ENCODE data around the gene TMC5.

TMC5 gene

DNA sequence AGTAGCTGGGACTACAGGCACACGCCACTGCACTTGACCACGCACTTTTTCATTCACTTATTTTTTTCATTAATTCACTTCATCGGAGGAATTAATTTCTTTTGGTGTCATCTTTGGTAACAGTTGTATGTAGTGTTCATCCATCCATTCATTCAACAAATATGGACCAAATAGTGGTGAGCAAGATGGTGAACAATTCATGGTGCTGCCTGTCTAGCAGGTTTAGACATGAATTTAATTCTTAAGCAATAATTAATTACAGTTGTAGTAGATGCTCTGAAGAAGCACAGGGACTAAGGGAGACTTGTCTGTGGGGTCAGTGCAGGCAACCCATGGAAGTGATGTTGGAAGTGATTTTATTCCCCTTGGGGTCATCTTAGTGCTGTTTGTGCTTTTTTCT, 81.8 kb downstream of the TMC5 start:
- ChIA-PET CTCF (no interaction called here), POLR2A (ENCODE audit: low non-redundant PET) (no interaction called here)
- DNase-seq (ENCODE audit: low spot score), result no peak
- no peak overlapping the region for H3K27ac ChIP-seq
- TF ChIP-seq, protein P1, sequence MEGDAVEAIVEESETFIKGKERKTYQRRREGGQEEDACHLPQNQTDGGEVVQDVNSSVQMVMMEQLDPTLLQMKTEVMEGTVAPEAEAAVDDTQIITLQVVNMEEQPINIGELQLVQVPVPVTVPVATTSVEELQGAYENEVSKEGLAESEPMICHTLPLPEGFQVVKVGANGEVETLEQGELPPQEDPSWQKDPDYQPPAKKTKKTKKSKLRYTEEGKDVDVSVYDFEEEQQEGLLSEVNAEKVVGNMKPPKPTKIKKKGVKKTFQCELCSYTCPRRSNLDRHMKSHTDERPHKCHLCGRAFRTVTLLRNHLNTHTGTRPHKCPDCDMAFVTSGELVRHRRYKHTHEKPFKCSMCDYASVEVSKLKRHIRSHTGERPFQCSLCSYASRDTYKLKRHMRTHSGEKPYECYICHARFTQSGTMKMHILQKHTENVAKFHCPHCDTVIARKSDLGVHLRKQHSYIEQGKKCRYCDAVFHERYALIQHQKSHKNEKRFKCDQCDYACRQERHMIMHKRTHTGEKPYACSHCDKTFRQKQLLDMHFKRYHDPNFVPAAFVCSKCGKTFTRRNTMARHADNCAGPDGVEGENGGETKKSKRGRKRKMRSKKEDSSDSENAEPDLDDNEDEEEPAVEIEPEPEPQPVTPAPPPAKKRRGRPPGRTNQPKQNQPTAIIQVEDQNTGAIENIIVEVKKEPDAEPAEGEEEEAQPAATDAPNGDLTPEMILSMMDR (conservative IDR thresholded peaks at IDR 0.05; ENCODE audit: low read depth), result no peak

DNA sequence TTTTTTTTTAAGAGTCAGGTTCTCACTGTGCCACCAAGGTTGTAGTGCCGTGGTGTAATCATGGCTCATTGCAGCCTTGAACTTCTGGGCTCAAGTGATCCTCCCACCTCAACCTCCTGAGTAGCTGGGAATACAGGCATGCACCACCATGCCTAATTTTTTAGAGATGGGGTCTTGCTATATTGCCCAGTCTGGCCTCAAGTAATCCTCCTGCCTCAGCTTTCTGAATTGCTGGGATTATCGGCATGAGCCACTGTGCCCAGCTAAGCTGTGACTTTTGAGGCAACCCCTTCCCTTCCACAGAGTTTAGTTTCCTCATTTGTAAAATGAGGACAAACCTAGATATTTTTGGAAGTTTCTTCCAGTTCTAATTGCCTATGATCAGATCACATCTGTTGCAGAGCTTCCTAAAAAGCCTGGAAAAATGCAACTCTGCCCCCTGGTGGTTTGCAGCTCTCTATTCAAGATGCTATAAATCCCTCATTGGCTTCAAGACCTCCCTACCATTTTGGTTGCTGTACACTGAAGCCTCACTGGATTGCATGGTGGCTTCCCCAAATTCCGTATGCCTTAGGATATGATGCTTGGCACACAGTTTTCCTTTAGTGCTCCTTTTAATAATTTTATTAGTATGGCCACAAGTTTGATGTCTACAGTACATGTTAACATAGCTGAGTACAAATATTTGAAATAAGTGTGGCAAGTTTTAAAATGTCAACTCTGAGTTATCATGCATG, 84.9 kb downstream of the TMC5 start:
- no peak overlapping the region for H3K27ac ChIP-seq
- ChIA-PET CTCF (interaction anchor here (0.5 to 1.4 kb wide), 15 partner anchors 12 to 417 kb away, joined by 3 to 11 read pairs (median 3); no protein-coding TSS in a partner anchor), POLR2A (ENCODE audit: low non-redundant PET) (interaction anchor here (0.6 kb wide), 1 partner anchor 243 kb away, joined by 6 read pairs; no protein-coding TSS in a partner anchor)
- peak; percentile 65 for DNase-seq (ENCODE audit: low spot score)
- TF ChIP-seq, protein P1 (conservative IDR thresholded peaks at IDR 0.05; ENCODE audit: low read depth), result peak; percentile 78

DNA sequence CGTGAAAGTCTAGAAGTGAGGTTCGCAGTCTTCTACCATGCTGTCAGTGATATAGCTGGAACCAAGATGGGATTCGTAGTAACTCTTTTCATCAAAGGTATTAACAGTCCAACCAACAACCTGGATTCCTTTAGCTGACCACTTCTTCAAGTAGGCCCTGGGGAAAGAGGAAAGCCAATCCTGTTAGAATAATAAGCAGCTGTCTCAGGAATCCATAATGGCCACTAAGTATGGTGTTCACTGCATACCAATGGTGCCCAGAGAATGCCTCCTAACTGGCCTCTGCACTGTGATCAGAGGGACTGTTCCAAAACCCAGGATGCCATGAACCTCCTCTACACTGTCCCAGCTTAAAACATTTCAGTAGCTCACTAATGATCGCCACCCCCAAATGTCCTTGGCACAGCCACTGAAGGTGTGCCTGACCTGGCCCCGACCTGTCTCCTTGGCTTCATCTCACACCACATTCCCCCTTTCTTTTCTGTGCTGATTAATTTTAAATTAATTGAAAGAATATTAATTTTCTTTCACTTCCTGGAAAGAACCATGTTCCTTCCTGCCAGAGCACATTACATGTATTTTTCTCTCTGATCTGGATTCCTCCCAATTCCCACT, 85.9 kb downstream of the TMC5 start:
- CTCF ChIA-PET, result interaction anchor here (0.6 to 1.4 kb wide), 7 partner anchors 10 to 1503 kb away, joined by 3 to 11 read pairs (median 4); no protein-coding TSS in a partner anchor
- no peak overlapping the region for H3K27ac ChIP-seq
- DNase-seq (ENCODE audit: low spot score), result no peak
- TF ChIP-seq, protein P1 (conservative IDR thresholded peaks at IDR 0.05; ENCODE audit: low read depth), result no peak
- POLR2A ChIA-PET (ENCODE audit: low non-redundant PET), result no interaction called here

DNA sequence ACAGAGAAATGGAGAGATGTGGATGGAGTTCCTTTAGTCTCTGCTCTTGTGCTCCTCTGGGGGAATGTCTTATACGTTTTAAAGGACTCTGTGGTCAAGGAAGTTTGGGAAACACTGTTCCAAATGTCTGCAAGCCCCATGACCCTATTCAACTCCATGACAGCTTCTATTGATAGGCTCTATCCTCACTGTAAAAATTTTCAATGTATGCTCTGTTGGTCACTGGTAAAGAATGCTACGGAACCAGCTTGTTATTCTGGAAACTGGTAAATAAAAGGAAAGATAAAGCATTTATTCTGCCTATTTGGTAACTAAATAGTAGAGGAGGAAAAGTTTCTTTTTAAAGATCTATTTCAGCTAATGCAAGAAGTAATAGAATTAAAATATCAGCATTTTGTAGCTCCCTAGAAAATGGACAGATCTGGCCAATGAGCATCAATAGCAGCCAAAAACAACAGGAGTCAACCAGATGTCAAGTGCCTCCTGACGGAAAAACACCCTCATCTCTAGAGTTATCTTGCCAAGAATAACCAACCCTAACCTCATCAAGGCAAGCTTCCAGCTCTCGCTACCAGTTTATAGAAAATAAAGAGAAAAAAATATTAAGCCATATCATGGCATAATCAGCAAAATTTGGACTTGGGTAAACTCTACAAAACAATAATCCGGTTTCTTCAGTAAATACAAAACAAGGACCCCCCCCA, 88.1 kb downstream of the TMC5 start:
- TF ChIP-seq, protein P1 (conservative IDR thresholded peaks at IDR 0.05; ENCODE audit: low read depth), result no peak
- POLR2A ChIA-PET (ENCODE audit: low non-redundant PET), result no interaction called here
- DNase-seq (ENCODE audit: low spot score), result no peak
- no peak overlapping the region for H3K27ac ChIP-seq
- CTCF ChIA-PET, result interaction anchor here (0.6 to 0.7 kb wide), 2 partner anchors 327 to 420 kb away, joined by 5 to 7 read pairs; no protein-coding TSS in a partner anchor

DNA sequence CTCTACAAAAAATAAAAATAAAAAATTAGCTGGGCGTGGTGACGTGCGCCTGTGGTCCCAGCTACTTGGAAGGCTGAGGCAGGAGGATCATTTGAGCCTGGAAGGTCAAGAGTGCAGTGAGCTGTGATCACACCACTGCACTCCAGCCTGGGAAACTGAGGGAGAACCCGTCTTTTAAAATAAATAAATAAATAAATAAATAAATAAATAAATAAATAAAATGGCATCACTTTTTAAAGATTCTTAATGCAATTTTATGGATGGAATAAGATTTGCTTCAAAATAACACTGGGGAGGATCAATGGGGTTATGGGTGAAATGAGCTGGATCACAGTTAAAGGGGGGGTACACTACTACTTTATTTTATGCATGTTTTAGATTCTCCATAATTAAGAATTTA, 89.3 kb downstream of the TMC5 start:
- CTCF ChIA-PET, result no interaction called here
- no peak overlapping the region for H3K27ac ChIP-seq
- no peak for DNase-seq (ENCODE audit: low spot score)
- POLR2A ChIA-PET (ENCODE audit: low non-redundant PET), result no interaction called here
- TF ChIP-seq, protein P1 (conservative IDR thresholded peaks at IDR 0.05; ENCODE audit: low read depth), result no peak

DNA sequence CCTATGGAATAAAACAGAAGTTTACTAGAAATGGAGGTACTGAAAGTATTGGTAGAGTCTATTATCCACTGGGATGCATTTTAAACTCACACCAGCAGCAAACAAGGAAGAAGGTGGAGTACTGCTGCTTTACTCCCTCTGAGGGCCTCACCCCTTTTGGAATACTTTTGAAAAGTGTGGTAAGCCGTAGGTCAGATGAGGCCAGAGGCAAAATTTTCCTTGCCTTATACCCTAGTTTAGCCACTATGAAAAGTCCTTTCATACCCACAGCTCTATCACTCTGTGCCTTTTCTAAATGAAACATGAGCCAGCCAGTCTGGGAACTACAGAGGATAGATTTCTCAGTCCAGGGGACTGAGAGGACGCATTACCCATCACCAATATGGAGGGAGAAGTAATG, 90.2 kb downstream of the TMC5 start:
- CTCF ChIA-PET, result interaction anchor here (0.7 kb wide), 1 partner anchor 909 kb away, joined by 4 read pairs; no protein-coding TSS in a partner anchor
- POLR2A ChIA-PET (ENCODE audit: low non-redundant PET), result no interaction called here
- TF ChIP-seq, protein P1 (conservative IDR thresholded peaks at IDR 0.05; ENCODE audit: low read depth), result no peak
- H3K27ac ChIP-seq, result no peak overlapping the region
- DNase-seq (ENCODE audit: low spot score), result no peak

Data from RWPE1 (cell line).